DMS153 (cell line): Measurements from ENCODE around the gene PRKAB1.
"Not testable (repeated sequence)": the region's sequence is repeated elsewhere in the genome, so short reads cannot be mapped to it uniquely, and the experiment has no call there.

Experiments
- DNase-seq: peaks from one replicate; lab custom pipeline; 2025; lab: John Stamatoyannopoulos, UW

Gene PRKAB1, protein sequence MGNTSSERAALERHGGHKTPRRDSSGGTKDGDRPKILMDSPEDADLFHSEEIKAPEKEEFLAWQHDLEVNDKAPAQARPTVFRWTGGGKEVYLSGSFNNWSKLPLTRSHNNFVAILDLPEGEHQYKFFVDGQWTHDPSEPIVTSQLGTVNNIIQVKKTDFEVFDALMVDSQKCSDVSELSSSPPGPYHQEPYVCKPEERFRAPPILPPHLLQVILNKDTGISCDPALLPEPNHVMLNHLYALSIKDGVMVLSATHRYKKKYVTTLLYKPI

DNA sequence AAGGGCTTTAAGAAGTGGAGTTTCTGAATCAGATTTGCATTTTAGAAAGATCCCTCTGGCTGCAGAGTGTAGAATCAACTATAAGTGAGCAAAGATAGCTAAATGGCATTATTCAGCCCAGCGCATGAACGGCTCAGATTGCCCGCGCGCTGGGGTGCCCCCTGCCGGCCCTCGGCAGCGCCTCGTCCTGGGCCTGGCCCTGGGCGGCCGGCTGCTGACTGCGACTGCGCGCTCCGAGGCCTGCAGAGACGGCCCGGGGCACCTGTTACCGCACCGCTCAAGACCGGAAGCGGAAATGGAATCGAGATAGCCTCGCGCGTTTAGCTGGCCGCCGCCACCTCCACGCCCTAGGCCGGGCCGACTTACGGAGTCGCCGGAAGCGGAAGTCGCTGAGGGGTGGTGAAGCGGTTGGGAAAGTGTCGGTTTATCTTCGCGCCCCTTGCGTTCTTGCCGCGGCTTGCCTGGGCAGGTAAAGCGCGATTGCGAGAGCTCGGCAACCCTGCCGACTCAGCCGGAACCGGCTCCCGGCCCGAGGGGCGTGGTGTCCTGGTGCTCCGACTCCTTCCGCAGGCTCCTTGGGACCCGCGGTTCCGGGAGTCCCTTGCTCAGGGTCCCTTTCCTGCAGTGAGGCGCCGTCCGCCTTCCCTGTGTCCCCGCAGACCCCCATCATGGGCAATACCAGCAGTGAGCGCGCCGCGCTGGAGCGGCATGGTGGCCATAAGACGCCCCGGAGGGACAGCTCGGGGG is at the start of gene PRKAB1:
Gene PRKAB1 (plus strand): TSS at position 557 of the 747 bp plus-strand sequence. CDS start 112 bp downstream, at position 669.
- DNase-seq = peak; percentile 97

DNA sequence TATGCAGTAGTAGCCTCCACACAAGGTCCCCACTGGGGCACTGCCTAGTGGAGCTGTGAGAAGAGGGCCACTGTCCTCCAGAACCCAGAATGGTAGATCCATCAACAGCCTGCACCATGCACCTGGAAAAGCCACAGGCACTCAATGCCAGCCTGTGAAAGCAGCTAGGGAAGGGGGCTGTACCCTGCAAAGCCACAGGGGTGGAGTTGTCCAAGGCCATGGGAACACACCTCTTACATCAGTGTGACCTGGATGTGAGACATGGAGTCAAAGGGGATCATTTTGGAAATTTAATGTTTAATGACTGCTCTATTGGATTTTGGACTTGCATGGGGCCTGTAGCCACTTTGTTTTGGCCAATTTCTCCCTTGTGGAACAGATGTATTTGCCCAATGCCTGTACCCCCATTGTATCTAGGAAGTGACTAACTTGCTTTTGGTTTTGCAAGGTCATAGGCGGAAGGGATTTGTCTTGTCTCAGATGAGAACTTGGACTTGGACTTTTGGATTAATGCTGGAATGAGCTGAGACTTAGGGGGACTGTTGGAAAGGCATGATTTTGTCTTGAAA is 49.5 kb upstream of the PRKAB1 start:
- DNase-seq = not testable (repeated sequence)

DNA sequence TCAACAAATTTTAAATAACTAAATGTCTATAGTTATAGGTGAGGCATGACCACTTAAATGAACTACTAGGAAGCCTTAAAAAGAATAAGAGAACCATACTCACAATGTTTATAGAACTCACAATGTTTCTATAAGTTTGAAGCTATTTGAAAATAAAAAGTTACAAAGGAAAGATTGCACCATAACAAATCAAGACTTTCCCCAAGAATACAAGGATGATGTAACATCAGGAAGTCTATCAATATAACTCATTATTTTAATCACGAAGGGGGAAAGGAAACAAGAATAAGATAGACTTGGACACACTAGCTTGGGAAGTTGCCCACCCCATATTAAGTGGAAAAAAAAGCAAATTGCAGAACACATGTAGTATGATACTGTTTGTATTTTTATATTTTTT is 47.4 kb upstream of the PRKAB1 start:
- no peak for DNase-seq

DNA sequence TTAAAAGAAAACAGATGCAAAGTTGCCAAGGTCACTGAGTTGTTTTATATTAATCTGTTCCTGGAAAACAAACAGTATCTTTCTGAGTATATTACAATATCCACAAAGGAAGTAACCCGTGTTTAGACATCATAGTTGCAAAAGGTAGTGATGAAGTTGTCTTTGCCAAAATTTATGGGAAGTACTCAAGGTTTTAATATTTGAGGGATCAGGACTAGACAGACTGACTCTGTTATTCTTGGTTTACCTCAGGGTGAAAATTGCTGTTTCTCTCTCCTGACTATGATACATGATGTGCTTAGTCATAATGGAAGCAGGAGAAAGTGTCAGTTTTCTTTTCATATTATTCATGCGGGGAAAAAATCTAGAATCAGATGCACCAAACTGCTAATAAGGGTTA is 46.1 kb upstream of the PRKAB1 start:
- no peak for DNase-seq

DNA sequence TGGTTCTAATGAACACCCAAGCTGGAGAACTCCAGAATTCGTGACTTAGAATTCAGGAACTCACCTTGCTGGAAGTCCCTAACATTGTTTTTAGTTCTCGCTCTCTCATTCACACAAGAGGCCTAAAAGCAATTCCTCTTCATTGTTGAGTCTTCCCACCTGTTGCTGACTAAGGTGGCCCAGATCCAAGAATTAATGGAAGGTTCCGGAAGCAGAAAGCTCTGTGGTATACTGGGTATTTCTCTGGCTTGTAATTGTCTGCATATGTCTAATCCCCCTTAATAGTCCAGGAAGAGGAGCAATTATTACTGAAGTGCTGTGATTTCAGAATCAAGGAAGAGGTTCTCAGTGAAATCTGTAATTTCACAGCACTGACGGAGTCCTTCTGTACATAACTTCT is 43.0 kb upstream of the PRKAB1 start:
- peak; percentile 84 for DNase-seq

DNA sequence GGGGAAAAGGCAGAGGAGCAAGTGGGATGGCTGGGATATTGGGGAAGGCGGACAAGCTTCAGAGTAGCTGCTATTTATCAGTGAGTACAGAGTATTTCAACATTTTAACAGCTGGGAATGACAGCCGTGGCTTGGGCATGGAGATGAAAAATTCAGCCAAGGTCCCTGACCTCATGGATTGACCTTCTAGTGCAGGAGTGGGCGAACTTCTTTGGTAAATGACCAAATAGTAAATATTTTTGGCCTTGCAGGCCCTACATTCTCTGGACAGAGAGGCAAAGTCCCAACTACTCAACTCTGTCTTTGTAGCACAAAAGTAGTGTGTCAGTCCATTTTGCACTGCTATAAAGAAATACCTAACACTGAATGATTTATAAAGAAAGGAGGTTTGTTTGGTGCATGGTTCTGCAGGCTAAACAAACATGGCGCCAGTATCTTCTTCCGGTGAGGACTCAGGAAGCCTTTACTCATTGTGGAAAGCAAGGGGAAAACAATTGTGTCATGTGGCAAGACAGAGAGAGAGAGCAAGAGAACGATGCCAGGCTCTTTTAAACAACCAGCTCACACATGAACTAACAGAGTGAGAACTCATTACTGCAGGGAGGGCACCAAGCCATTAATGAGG is 40.8 kb upstream of the PRKAB1 start:
- no peak for DNase-seq

DNA sequence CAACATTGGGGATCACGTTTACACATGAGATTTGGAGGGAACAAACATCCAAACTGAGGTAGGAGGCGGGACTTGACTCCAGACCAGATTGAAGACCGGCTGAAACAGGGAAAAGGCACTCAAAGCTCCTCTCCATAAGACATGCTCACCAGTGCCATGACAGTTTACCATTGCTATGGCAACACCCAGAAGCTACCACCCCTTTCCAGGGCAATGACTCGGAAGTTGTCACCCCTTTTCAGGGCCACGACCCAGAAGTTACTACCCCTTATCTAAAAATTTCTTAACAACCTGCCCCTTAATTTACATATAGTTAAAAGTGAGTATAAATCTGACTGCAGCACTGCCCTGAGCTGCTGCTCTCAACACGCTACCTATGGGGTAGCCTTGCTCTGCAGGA is 40.2 kb upstream of the PRKAB1 start:
- DNase-seq = no peak

DNA sequence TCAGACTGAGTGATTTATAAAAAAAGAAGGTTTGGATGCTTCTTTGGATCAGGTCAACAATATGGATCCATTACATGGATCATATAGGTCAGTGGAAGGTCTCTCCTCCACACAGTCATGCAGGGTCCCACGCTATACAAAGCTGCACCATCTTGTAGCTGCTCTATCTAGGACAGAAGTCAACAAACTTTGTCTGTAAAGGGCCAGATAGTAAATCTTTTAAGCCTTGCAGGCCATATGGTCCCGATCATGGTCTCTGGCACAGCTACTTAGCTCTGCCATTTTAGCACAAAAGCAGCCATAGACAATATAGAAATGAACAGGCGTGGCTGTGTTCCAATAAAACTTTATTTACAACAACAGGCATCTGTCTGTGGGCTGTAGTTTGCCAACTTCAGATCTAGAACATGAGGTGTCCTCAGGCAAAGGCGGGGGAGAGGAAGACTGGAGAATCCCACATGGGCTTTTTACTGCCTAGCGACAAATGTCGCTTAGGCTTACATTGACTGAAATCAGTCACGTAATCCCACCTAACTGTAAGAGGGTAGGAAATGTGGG is 37.6 kb upstream of the PRKAB1 start:
- no peak for DNase-seq

DNA sequence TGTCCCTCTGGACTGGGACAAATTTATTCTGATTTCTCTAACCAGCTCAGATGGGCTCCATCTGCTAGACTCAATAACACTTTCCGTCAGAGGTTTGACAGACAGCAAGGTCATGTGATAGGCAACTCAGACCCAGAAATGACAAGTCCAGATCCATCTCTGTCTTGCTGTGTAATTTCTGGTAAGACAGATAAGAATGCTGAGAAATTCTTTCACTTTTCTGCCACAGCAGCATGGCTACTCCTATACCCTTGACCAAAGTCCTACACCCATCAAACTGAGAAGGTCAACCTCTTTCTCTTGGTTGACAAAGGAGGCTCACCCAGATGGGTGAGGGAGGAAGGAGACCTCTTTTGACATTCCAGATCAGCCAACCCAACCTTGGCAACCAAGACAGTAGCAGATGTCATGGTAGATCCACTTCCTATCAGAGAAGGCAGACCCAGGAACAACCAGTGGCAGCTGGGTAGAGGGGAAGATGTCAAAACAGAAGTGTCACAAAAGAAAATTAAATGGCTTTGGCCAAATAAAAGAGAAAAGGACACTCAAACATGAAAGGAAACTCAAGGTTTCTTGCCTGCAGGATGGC is 36.9 kb upstream of the PRKAB1 start:
- DNase-seq = no peak

DNA sequence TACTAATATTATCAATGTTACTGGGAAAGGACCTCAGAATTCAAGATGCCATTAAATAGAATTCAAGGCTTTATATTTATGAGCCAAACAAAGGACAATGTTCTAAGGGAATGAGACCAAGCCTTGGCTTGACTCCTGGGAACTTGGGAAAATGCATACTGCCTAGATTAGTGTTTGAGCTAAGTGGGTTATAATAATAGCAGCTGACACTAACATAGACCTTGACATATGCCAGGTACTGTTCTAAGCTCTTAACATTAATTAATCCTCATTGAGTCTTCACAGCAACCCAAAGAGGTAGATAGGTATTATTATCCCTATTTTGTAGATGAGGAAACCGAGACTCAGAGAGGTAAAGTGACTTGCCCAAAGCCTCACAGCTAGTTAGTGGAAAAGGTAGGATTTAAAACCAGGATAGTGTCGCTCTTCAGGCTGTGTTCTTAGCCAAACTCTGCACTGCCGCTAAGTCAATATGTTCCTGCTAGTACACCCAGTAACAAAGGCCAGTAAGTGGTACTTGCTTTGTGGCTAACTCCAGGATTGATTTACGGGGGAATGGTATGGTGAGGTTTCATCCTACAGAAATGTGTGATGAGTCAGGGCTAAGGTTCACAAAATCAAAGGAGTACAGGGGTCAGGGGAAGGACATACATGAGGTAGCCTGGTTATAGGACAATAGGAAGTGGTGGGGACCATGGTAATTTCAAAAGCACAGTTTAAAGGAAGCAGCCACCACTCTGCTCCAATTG is 35.8 kb upstream of the PRKAB1 start:
- DNase-seq = no peak

DNA sequence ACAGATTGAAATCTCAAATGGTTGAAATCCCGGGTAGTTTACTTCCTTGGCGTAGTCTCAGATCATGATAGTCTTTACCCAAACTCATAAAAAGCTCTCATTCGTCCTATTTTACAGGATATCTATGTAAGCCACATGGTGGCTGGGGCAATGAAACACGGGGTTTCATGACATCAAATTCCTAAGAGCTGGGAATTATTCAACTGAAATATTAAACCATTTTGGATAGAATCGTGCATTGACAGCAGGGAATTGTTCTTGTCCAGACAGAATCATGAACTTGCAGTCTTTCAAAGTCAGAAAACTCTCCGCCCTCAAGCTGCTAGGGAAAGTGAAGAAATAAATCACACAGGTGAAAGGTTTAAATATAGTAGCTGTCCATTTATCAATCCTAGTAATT is 33.2 kb upstream of the PRKAB1 start:
- no peak for DNase-seq

DNA sequence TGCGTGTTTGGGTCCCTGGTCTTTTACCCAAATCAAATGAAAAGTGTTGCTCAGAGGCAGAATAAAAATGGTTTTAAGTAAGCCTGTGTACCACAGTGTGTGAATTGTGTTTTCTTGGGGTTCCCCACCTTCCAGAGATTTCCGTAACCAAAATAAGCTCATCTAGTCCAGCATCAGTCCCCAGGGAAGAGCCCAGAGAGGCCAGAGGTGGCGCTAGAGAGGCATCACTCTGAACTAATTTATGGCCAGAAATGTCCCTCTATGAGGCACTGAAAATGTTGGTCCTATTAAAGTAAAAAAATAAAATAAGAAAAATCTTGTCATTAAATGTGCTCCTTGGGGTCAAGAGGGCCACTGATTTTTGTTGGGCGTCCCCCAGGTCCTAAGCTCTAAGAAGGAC is 24.9 kb upstream of the PRKAB1 start:
- no peak for DNase-seq

DNA sequence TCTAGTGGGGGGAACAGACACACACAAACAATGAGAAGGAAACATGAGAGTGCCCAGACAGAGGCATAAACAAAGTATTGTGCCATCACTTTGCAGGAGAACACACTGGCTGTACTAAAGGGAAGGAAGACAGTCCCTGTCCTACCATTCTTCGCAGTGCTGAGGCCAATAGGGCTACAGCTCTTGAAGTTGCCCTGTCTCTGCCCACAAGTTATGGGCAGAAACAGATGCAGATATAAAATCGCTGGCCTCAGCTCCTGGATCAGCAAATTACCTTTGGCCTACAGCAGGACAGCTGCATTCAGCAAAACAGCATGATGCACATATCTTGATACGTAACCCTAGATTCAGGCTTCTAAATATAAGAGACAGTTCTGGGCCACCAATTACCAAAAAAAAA is 23.0 kb upstream of the PRKAB1 start:
- no peak for DNase-seq

DNA sequence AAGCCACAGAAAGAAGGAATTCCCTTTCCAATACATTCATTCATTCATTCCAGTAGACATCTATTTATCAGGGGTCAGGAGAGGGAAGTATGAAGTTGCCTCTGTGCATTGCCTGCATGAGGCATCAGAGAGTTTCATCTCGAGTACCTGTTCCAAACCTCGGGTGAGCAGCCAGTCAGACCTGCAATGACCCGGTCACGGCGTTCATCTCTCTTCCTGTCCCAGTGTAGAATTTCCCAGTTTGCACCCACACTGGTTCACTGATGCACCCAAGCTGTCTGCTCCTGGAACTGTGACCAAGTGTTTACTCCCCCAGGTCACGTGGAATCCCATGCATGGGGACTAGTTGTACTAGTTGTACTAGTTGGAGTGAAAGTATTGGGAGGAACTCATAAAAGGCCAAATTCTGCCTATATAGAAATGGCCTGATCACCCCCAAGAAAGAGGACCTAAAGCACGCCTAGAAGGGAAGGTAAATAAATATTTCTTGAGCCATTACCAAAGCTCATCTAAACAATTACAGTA is 22.3 kb upstream of the PRKAB1 start:
- no peak for DNase-seq

DNA sequence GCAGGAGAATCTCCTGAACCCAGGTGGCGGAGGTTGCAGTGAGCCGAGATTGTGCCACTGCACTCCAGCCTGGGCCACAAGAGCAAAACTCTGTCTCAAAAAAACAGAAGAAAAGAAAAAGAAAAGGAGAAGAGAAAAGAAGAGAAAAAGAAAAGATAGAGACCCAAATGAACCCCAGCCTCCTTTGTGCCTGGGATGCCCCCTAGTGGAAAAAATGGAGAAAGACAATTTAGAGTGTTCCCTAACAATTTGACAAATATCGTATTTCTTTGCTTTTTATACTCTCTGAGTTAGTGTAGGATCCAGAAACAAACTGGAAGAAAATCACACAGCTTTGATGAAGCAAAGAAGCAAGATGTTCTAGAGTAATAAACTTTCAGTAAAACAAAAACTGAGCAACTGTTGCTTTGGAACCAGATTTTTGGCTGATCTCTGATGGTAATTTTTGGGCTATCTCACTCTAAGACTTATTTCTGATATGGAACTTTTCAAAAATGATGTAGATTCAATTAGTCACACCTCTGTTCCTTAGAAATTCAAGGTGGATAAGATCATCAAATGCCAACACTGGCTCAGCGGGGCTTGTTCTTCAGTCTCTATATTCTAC is 18.6 kb upstream of the PRKAB1 start:
- DNase-seq = no peak

DNA sequence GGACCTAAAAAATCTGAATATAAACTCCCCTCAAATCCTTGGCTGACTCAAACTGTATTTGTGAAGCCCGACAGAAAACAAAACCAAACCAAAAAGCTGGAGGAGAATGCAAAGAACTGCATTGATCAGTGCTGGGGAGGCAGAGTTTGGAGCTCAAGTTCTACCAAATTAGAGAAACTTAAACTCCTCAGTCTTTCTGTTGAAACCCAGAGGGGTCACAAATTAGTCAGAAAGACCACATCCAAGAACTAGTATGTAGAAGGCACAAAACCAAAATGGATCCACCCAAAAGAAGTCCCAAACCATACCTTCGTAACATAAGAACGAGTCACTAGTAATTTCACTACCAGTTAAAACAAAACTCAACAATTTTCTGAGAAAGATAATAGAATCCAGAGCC is 15.3 kb upstream of the PRKAB1 start:
- no peak for DNase-seq

DNA sequence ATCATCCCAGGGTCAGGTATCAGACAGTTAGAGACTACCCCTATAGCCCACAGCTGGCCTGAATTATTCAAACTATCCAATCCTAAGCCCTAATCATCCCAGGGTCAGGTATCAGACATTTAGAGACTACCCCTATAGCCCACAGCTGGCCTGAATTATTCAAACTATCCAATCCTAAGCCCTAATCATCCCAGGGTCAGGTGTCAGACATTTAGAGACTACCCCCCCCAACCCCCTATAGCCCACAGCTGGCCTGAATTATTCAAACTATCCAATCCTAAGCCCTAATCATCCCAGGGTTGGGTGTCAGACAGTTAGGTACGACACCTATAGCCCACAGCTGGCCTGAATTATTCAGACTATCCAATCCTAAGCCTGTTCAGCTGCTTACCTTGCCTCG is 10.9 kb upstream of the PRKAB1 start:
- DNase-seq = not testable (repeated sequence)

DNA sequence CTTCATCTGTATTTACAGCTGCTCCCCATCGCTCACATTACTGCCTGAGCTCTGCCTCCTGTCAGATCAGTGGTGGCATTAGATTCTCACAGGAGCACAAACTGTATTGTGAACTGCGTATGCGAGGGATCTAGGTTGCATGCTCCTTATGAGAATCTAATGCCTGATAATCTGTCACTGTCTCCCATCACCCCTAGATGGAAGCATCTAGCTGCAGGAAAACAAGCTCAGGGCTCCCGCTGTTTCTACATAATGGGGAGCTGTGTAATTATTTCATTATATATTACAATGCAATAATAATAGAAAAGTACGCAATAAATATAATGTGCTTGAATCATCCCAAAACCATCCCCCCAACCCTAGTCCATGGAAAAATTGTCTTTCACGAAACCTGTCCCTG is 9.8 kb upstream of the PRKAB1 start:
- not testable (repeated sequence) for DNase-seq

DNA sequence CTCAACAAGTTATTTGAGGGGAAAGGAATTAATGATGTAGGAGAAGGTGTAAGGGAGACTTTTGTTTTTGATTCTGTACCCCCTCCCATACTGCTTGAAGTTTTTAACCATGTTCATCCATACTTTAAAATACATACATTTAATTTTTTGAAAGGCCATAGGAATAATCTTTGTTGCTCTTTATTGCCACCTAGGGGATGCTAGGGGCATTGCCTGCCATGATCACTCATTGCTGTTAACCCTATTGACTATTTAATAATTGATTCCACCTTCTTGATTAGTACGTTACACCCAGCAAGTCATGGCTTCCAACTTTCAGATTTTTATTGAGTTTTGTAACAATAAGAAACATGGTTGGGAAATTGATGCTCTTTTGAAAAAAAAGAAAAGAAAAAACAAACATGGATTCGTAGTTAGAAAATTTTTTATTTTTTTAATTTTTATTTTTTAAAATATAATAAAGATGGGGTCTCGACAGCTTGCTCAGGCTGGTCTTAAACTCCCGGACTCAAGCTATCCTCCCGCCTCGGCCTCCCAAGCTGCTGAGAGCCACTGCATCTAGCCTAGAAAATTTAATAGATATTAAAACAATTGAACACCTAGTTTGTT is 8.5 kb upstream of the PRKAB1 start:
- DNase-seq = no peak

DNA sequence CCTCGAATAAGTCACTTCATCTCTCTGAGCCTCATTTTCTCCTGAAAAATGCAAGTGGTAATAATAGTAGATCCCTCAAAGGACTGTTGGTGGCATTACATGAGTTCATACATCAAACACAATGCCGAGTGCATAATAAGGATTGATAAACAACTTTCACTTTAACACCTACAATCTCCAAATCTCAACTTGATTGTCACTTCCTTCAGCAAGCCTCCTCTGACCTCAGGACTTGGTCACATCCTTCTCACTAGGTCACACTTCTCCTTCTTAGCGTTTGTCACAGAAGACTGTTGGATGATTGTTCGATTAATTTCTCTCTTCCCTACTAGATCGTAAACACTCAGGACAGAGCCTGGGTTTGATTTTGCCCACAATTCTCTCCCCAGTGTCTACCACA is 7.9 kb upstream of the PRKAB1 start:
- no peak for DNase-seq
